ENCODE data around the gene FSTL4.

- no peak for TF ChIP-seq CTCF (IDR thresholded peaks at IDR 0.05)
- no peak for TF ChIP-seq POLR2A (IDR thresholded peaks at IDR 0.05)
Observed at GRCh38 chr5:133179405-133179804, 432.9 kb downstream of the FSTL4 start.
